H1 (cell line): ENCODE data around the gene FOXO4. TPM values are rescaled to one million over a fixed set of nuclear protein-coding genes. Genes with fewer than 3 reads are reported as not detected.

ENCODE experiments used
- CTCF ChIA-PET: fragments of 300-600 bp; sonication (Branson Sonifier 250); formaldehyde crosslinking; loops from one replicate; lab custom pipeline; 2021; ENCODE audit not compliant: partially characterized antibody; lab: Charles Lee
- POLR2A ChIA-PET: fragments of 300-600 bp; sonication (Branson Sonifier 250); formaldehyde crosslinking; loops from one replicate; lab custom pipeline; 2021; ENCODE audit warnings: inconsistent platforms; ENCODE audit not compliant: partially characterized antibody; lab: Charles Lee
- DNase-seq, 2 experiments: peaks; one replicate each; pipeline versions ENCODE4 v3.0.0 to v3.0.0-alpha.2; 2010 to 2022; ENCODE audit warnings: low spot score in 2 of 2, low read depth in 1 of 2, mixed read lengths in 1 of 2
- FAIRE-seq: peaks from 2 replicates; lab custom pipeline; 2011; peaks lifted over from hg19 to GRCh38; lab: Jason Lieb, UNC
- H2AFZ ChIP-seq: 2 replicates; pipeline ENCODE4 v1.8.1; 2012; ENCODE audit warnings: low read length, inconsistent platforms
- H2AK5ac ChIP-seq: 2 replicates; pipeline ENCODE4 v1.6.1; 2013; ENCODE audit warnings: low read depth, low read length
- H2BK120ac ChIP-seq: replicated peaks from 2 replicates; pipeline ENCODE3; 2013; ENCODE audit warnings: low read depth, low read length, inconsistent platforms
- H2BK12ac ChIP-seq: 2 replicates; pipeline ENCODE4 v1.6.1; 2013; ENCODE audit warnings: low read depth, low read length
- H2BK15ac ChIP-seq: 2 replicates; pipeline ENCODE4 v1.6.1; 2013; ENCODE audit warnings: low read length
- H2BK20ac ChIP-seq: 2 replicates; pipeline ENCODE4 v1.6.1; 2013; ENCODE audit warnings: low read length
- H2BK5ac ChIP-seq: 2 replicates; pipeline ENCODE4 v1.6.1; 2013; ENCODE audit warnings: low read depth, low read length
- H3K14ac ChIP-seq: 2 replicates; pipeline ENCODE4 v1.6.1; 2013; ENCODE audit warnings: inconsistent platforms; ENCODE audit not compliant: insufficient read length
- H3K18ac ChIP-seq: 2 replicates; pipeline ENCODE4 v1.6.1; 2013; ENCODE audit warnings: low read length; ENCODE audit errors: extremely low read depth
- H3K23ac ChIP-seq: 2 replicates; pipeline ENCODE4 v1.6.1; 2013; ENCODE audit warnings: inconsistent platforms; ENCODE audit not compliant: insufficient read length
- H3K23me2 ChIP-seq: 2 replicates; pipeline ENCODE4 v1.6.1; 2013; ENCODE audit warnings: low read depth, low read length
- H3K27ac ChIP-seq: 2 replicates; pipeline ENCODE4 v1.6.1; 2011; ENCODE audit warnings: low read depth, low read length, inconsistent platforms
- H3K27me3 ChIP-seq, 4 experiments: replicated peaks in 1 of 4; 1 replicate in 1 of 4; 2 replicates in 3 of 4; pipeline versions ENCODE4 v1.6.1 to v1.8.1; 2011 to 2013; ENCODE audit warnings: low read length in 3 of 4, mild to moderate bottlenecking in 3 of 4, inconsistent platforms in 2 of 4, mixed read lengths in 2 of 4, moderate library complexity in 1 of 4; ENCODE audit not compliant: control insufficient read depth in 3 of 4, insufficient read depth in 3 of 4; ENCODE audit errors: extremely low read depth in 1 of 4
- H3K36me3 ChIP-seq, 4 experiments: 2 replicates each; pipeline versions ENCODE4 v1.6.1 to v1.8.1; 2011 to 2013; ENCODE audit warnings: mild to moderate bottlenecking in 4 of 4, low read length in 3 of 4, moderate library complexity in 2 of 4, control low read depth in 1 of 4, inconsistent platforms in 1 of 4; ENCODE audit not compliant: insufficient read depth in 4 of 4, control insufficient read depth in 2 of 4
- H3K4ac ChIP-seq: replicated peaks from 2 replicates; pipeline ENCODE3; 2013; ENCODE audit warnings: low read length, low read depth, mixed read lengths, inconsistent platforms; ENCODE audit not compliant: insufficient read length
- H3K4me1 ChIP-seq, 4 experiments: replicated peaks in 1 of 4; 1 replicate in 1 of 4; 2 replicates in 3 of 4; pipeline versions ENCODE4 v1.6.1 to v1.8.1; 2011 to 2013; ENCODE audit warnings: low read length in 3 of 4, inconsistent platforms in 2 of 4, mixed read lengths in 1 of 4; ENCODE audit not compliant: insufficient read depth in 4 of 4, control insufficient read depth in 3 of 4
- H3K4me2 ChIP-seq, 2 experiments: 2 replicates each; pipeline versions ENCODE4 v1.6.1 to v1.8.1; 2011 to 2013; ENCODE audit warnings: low read depth in 2 of 2, low read length in 2 of 2, control low read depth in 1 of 2, inconsistent platforms in 1 of 2, mild to moderate bottlenecking in 1 of 2; ENCODE audit not compliant: insufficient read depth in 1 of 2
- H3K4me3 ChIP-seq, 4 experiments: fragments of 200-600, 300-600 bp in 1 of 4; sonication (generic), shearing (Covaris generic), sonication (Bioruptor Twin) in 1 of 4; 2 replicates each; pipeline versions ENCODE4 v1.5.1 to v1.8.1; 2011 to 2016; ENCODE audit warnings: low read length in 4 of 4, low read depth in 3 of 4, control low read depth in 2 of 4, inconsistent platforms in 2 of 4, mild to moderate bottlenecking in 2 of 4, mixed read lengths in 1 of 4, moderate library complexity in 1 of 4; ENCODE audit not compliant: insufficient read depth in 2 of 4; ENCODE audit errors: extremely low read depth in 1 of 4
- H3K56ac ChIP-seq: replicated peaks from 2 replicates; pipeline ENCODE3; 2013; ENCODE audit warnings: low read depth, mild to moderate bottlenecking, mixed read lengths, low read length, inconsistent platforms; ENCODE audit not compliant: insufficient read length
- H3K79me1 ChIP-seq: 2 replicates; pipeline ENCODE4 v1.6.1; 2013; ENCODE audit warnings: low read depth, low read length, control low read depth
- H3K79me2 ChIP-seq, 2 experiments: 2 replicates each; pipeline versions ENCODE4 v1.6.1 to v1.8.1; 2012 to 2013; ENCODE audit warnings: low read length in 2 of 2, mild to moderate bottlenecking in 2 of 2, inconsistent platforms in 1 of 2; ENCODE audit not compliant: insufficient read depth in 2 of 2, control insufficient read depth in 1 of 2
- H3K9ac ChIP-seq, 4 experiments: replicated peaks in 1 of 4; 1 replicate in 1 of 4; 2 replicates in 3 of 4; pipeline versions ENCODE4 v1.6.1 to v1.8.1; 2011 to 2013; ENCODE audit warnings: low read depth in 3 of 4, low read length in 3 of 4, control low read depth in 2 of 4, mild to moderate bottlenecking in 2 of 4, moderate library complexity in 2 of 4, inconsistent platforms in 1 of 4; ENCODE audit errors: extremely low read depth in 1 of 4
- H3K9me3 ChIP-seq, 2 experiments: 2 replicates each; pipeline versions ENCODE4 v1.6.1 to v1.8.1; 2012 to 2013; ENCODE audit warnings: mild to moderate bottlenecking in 2 of 2, moderate library complexity in 2 of 2, control low read depth in 1 of 2, inconsistent platforms in 1 of 2, low read depth in 1 of 2, low read length in 1 of 2, mixed read lengths in 1 of 2; ENCODE audit not compliant: insufficient read depth in 2 of 2
- H4K20me1 ChIP-seq, 2 experiments: replicated peaks in 1 of 2; 2 replicates each; pipeline versions ENCODE3 to v1.8.1; 2011 to 2013; ENCODE audit warnings: inconsistent platforms in 2 of 2, low read length in 2 of 2, mild to moderate bottlenecking in 1 of 2; ENCODE audit not compliant: insufficient read depth in 2 of 2, control insufficient read depth in 1 of 2
- H4K5ac ChIP-seq: 2 replicates; pipeline ENCODE4 v1.6.1; 2013; ENCODE audit warnings: low read length, low read depth, mixed read lengths, inconsistent platforms; ENCODE audit not compliant: insufficient read length
- H4K8ac ChIP-seq: 2 replicates; pipeline ENCODE4 v1.8.0; 2013; ENCODE audit warnings: mild to moderate bottlenecking, moderate library complexity, low read length, inconsistent platforms; ENCODE audit not compliant: insufficient read depth; ENCODE audit errors: extremely low read depth
- H4K91ac ChIP-seq: replicated peaks from 2 replicates; pipeline ENCODE3; 2013; ENCODE audit warnings: low read length, mixed read lengths, inconsistent platforms; ENCODE audit not compliant: insufficient read length
- ATF3 ChIP-seq: IDR thresholded peaks from 2 replicates; pipeline ENCODE4 v1.6.1; 2011; ENCODE audit warnings: low read depth, mild to moderate bottlenecking, low read length; ENCODE audit not compliant: insufficient read depth
- BCL11A ChIP-seq, 2 experiments: IDR thresholded peaks; one replicate each; pipeline ENCODE4 v1.6.1; 2011; ENCODE audit warnings: low read depth in 2 of 2, low read length in 2 of 2, mild to moderate bottlenecking in 2 of 2
- CBX5 ChIP-seq: fragments of 300-800, 300-1000 bp; sonication (generic); IDR thresholded peaks from 2 replicates; pipeline ENCODE4 v1.7.1; 2016; ENCODE audit warnings: antibody characterized with exemption, low read length, low read depth
- EGR1 ChIP-seq: IDR thresholded peaks from 2 replicates; pipeline ENCODE4 v1.6.1; 2011; ENCODE audit warnings: low read depth, low read length, borderline replicate concordance
- JUN ChIP-seq: IDR thresholded peaks from 2 replicates; pipeline ENCODE4 v1.6.1; 2011; ENCODE audit warnings: low read depth, mild to moderate bottlenecking, improper control_type of control experiment, low read length
- KDM4A ChIP-seq: IDR thresholded peaks from one replicate; pipeline ENCODE4 v1.7.1; 2012; ENCODE audit warnings: low read depth, mild to moderate bottlenecking, moderate library complexity, low read length, inconsistent platforms; ENCODE audit not compliant: severe bottlenecking
- RAD21 ChIP-seq, 2 experiments: IDR thresholded peaks in 1 of 2; conservative IDR thresholded peaks in 1 of 2; 2 replicates each; pipeline ENCODE4 v1.6.1; 2011; ENCODE audit warnings: low read depth in 2 of 2, low read length in 2 of 2, improper control_type of control experiment in 1 of 2, inconsistent platforms in 1 of 2, mild to moderate bottlenecking in 1 of 2, moderate library complexity in 1 of 2
- SAP30 ChIP-seq: fragments of 300-600 bp; sonication (generic); IDR thresholded peaks from 2 replicates; pipeline ENCODE4 v1.7.1; 2012; ENCODE audit warnings: low read length, moderate library complexity, mild to moderate bottlenecking, inconsistent platforms; ENCODE audit not compliant: insufficient read depth, insufficient replicate concordance
- SIN3A ChIP-seq, 2 experiments: IDR thresholded peaks in 1 of 2; conservative IDR thresholded peaks in 1 of 2; 2 replicates each; pipeline ENCODE4 v1.6.1; 2011 to 2012; ENCODE audit warnings: low read length in 2 of 2, improper control_type of control experiment in 1 of 2, low read depth in 1 of 2, mild to moderate bottlenecking in 1 of 2
- WGBS, 2 experiments: shearing (Covaris generic) in 1 of 2; methylation state at CpG; one replicate each; pipeline versions ENCODE4 v1.1.6 to v1.1.7; 2013 to 2015; ENCODE audit warnings: low lambda C conversion rate in 2 of 2, mixed read lengths in 2 of 2, inconsistent platforms in 1 of 2, low coverage in 1 of 2, missing lambda C conversion rate in 1 of 2; ENCODE audit not compliant: insufficient replicate concordance in 2 of 2, insufficient coverage in 1 of 2, insufficient read length in 1 of 2; ENCODE audit errors: extremely low coverage in 1 of 2, missing lambda C conversion rate in 1 of 2; 5-methylcytosine and 5-hydroxymethylcytosine counted together
- polyA plus RNA-seq, 7 experiments: library from polyadenylated mRNA; depleted of rRNA in 3 of 7; stranded (reverse) in 5 of 7; unstranded in 2 of 7; fragments of >200 nt in 5 of 7; fragments of 200-250 nt in 2 of 7; gene quantifications; 1 replicate in 5 of 7; 2 replicates in 1 of 7; 4 replicates in 1 of 7; pipeline versions ENCODE4 v1.2.1 to v1.2.3, GENCODE V29; 2011 to 2013; ENCODE audit warnings: missing spikeins in 2 of 7, mixed read lengths in 2 of 7
- total RNA-seq: library from RNA; stranded (reverse); fragmentation: NEBNext Ultra II Directional; extraction: Animal tissue kit (Norgen Biotek cat#: 25700); gene quantifications from 2 replicates; pipeline ENCODE4 v1.2.1, GENCODE V29; 2021

Gene FOXO4
- total and polyA plus RNA-seq, 2 of the 8 experiments (the other 6 are each of a cell fraction or from before 2014, with no cell fraction given), result 12.3 to 57.4 TPM

- 4% methylated on average over 9 of the region's 46 CpGs; no CpG with 5 or more reads in 1 of the 2 experiments for WGBS, 2 experiments
- H3K14ac ChIP-seq, result no peak overlapping the region
- H2AFZ ChIP-seq, result no peak overlapping the region
- no peak for DNase-seq
- H3K23me2 ChIP-seq, result peaks cover 8% of the 10 kb centered on the region
- H4K91ac ChIP-seq, result no peak overlapping the region
- no peak overlapping the region for H2AK5ac ChIP-seq
- H4K8ac ChIP-seq, result no peak overlapping the region; the same call in 1 of the 2 replicates
- H3K27ac ChIP-seq, result peak overlapping the region; percentile 34; the same call in 1 of the 2 replicates
- H2BK15ac ChIP-seq, result no peak overlapping the region
- peak overlapping the region; percentile 80 to 95 for H3K4me2 ChIP-seq
- H3K23ac ChIP-seq, result no peak overlapping the region
- peaks cover 0 to 5% (median 0%) of the 10 kb centered on the region in 4 experiments; a peak in 1 of 7 replicates for H3K27me3 ChIP-seq
- CTCF ChIA-PET, result interaction anchor here (1.6 kb wide), 1 partner anchor 32 kb away, joined by 5 read pairs; no protein-coding TSS in a partner anchor
- H3K9me3 ChIP-seq, result no peaks in the 10 kb centered on the region
- no peak overlapping the region for H3K4ac ChIP-seq
- H3K79me1 ChIP-seq, result no peaks in the 10 kb centered on the region; the same call in 1 of the 2 replicates
- peaks cover 7 to 19% (median 13%) of the 10 kb centered on the region in 4 experiments for H3K4me1 ChIP-seq
- no peak for FAIRE-seq
- no peak overlapping the region for H3K56ac ChIP-seq
- H2BK20ac ChIP-seq, result no peak overlapping the region
- peaks cover 0 to 8% of the 10 kb centered on the region in 2 experiments; a peak in 2 of 4 replicates for H3K79me2 ChIP-seq
- no peaks in the 10 kb centered on the region for H3K36me3 ChIP-seq
- POLR2A ChIA-PET, result interaction anchor here (0.6 to 1.4 kb wide), 5 partner anchors 8 to 127 kb away, joined by 3 to 4 read pairs (median 3); partner anchors contain the start of gene MED12
- no peak overlapping the region for H2BK5ac ChIP-seq
- H4K5ac ChIP-seq, result no peak overlapping the region
- peak overlapping the region; percentile 20 to 43 (median 34); a peak in 6 of 7 replicates for H3K9ac ChIP-seq
- H2BK12ac ChIP-seq, result no peak overlapping the region
- peaks cover 0 to 2% of the 10 kb centered on the region in 2 experiments for H4K20me1 ChIP-seq
- peak overlapping the region; percentile 68 to 78 (median 73) for H3K4me3 ChIP-seq
- H3K18ac ChIP-seq, result peak overlapping the region; percentile 60
- no peak overlapping the region for H2BK120ac ChIP-seq
- no peak for TF ChIP-seq ATF3
- TF ChIP-seq RAD21 (IDR thresholded peaks at IDR 0.05 in 1 of 2, conservative IDR thresholded peaks at IDR 0.05 in 1 of 2; ENCODE audit: low read depth in 2 of 2, low read length in 2 of 2), result no peak
- TF ChIP-seq EGR1, result no peak
- TF ChIP-seq BCL11A (IDR thresholded peaks at IDR 0.05; ENCODE audit: low read depth in 2 of 2, low read length in 2 of 2), result no peak
- no peak for TF ChIP-seq CBX5
- 0 out of 4 replicates have a peak, but pooled peaks have one; percentile 11 to 24 for TF ChIP-seq SIN3A (conservative IDR thresholded peaks at IDR 0.05 in 1 of 2, IDR thresholded peaks at IDR 0.05 in 1 of 2; ENCODE audit: low read depth in 1 of 2, low read length in 2 of 2)
- TF ChIP-seq SAP30, result peak; percentile 53
- TF ChIP-seq JUN, result no peak
- TF ChIP-seq KDM4A, result peak; percentile 49
These were observed 519 bp downstream of the FOXO4 start for GRCh38 chrX:71095981-71096759.
